ENCODE measurements around the gene NUDT1. TPM values are rescaled to one million over a fixed set of nuclear protein-coding genes. Genes with fewer than 3 reads are reported as not detected.
A peak's percentile ranks its signal among the peaks of the same experiment; 100 is the strongest.

The NUDT1 gene
- total RNA-seq, 1 donor from 2014 or later = 10.2 TPM

- no peak for TF ChIP-seq CTCF (IDR thresholded peaks at IDR 0.05)
- H3K27ac ChIP-seq = no peak overlapping the region
Observed at GRCh38 chr7:2281541-2281940, 39.5 kb downstream of the NUDT1 start.

GRCh38 chr7:2282185-2282751 lies 40.2 kb downstream of the NUDT1 start:
- no peak overlapping the region for H3K27ac ChIP-seq
- H3K36me3 ChIP-seq = peaks cover 6% of the 10 kb centered on the region
- no peak overlapping the region for H3K4me3 ChIP-seq
- DNase-seq (no peak), ATAC-seq (no peak)
- H3K9me3 ChIP-seq = no peaks in the 10 kb centered on the region
- peaks cover 12% of the 10 kb centered on the region for H3K4me1 ChIP-seq
- intact Hi-C loops (cut with DNase I) = no loop called here
- no peak for TF ChIP-seq CTCF (IDR thresholded peaks at IDR 0.05)
- H3K27me3 ChIP-seq (ENCODE audit: low read depth) = no peaks in the 10 kb centered on the region

More at GRCh38 chr7:2281541-2281940, 39.5 kb downstream of the NUDT1 start:
- H3K27me3 ChIP-seq (ENCODE audit: low read depth) = no peaks in the 10 kb centered on the region
- DNase-seq (no peak), ATAC-seq (peak; percentile 29 to 61)
- no peaks in the 10 kb centered on the region for H3K9me3 ChIP-seq
- H3K4me1 ChIP-seq = peaks cover 12% of the 10 kb centered on the region
- peaks cover 14% of the 10 kb centered on the region for H3K36me3 ChIP-seq
- intact Hi-C loops (cut with DNase I) = no loop called here
- H3K4me3 ChIP-seq = no peak overlapping the region

- ATAC-seq = peak in 1 of 2 donors; percentile 42
Observed at GRCh38 chr7:2283074-2283473, 41.0 kb downstream of the NUDT1 start.

GRCh38 chr7:2287745-2288144 lies 45.7 kb downstream of the NUDT1 start:
- DNase-seq (no peak), ATAC-seq (no peak)
- no peak overlapping the region for H3K4me3 ChIP-seq
- no peaks in the 10 kb centered on the region for H3K27me3 ChIP-seq (ENCODE audit: low read depth)
- no peaks in the 10 kb centered on the region for H3K36me3 ChIP-seq
- intact Hi-C loops (cut with DNase I) = no loop called here
- H3K9me3 ChIP-seq = no peaks in the 10 kb centered on the region
- H3K27ac ChIP-seq = no peak overlapping the region
- no peaks in the 10 kb centered on the region for H3K4me1 ChIP-seq
- TF ChIP-seq CTCF (IDR thresholded peaks at IDR 0.05) = no peak

More at GRCh38 chr7:2283074-2283473, 41.0 kb downstream of the NUDT1 start:
- Histone ChIP-seq H3K4me1 (peaks cover 12% of the 10 kb centered on the region), H3K36me3 (no peaks in the 10 kb centered on the region), H3K27ac (no peak overlapping the region), H3K27me3 (ENCODE audit: low read depth) (no peaks in the 10 kb centered on the region), H3K4me3 (no peak overlapping the region), H3K9me3 (no peaks in the 10 kb centered on the region)
- intact Hi-C loops (cut with DNase I) = no loop called here
- TF ChIP-seq CTCF (IDR thresholded peaks at IDR 0.05) = no peak
- no peak for DNase-seq

- H3K36me3 ChIP-seq = no peaks in the 10 kb centered on the region
- DNase-seq = no peak
- no peaks in the 10 kb centered on the region for H3K27me3 ChIP-seq (ENCODE audit: low read depth)
- no peaks in the 10 kb centered on the region for H3K4me1 ChIP-seq
- TF ChIP-seq CTCF (IDR thresholded peaks at IDR 0.05) = no peak
- no peak overlapping the region for H3K27ac ChIP-seq
- no peak for ATAC-seq
- no peak overlapping the region for H3K4me3 ChIP-seq
- H3K9me3 ChIP-seq = no peaks in the 10 kb centered on the region
- intact Hi-C loops (cut with DNase I) = no loop called here
Observed at GRCh38 chr7:2288503-2288902, 46.5 kb downstream of the NUDT1 start.
